Gastrocnemius medialis (tissue), 4 donors: ENCODE results near the gene MAGEF1.

Experiments
- POLR2A ChIP-seq, 2 donors: fragments of 450-650 bp; IDR thresholded peaks; one replicate each; pipeline ENCODE4 v1.6.1; 2017; ENCODE audit warnings: antibody characterized with exemption in 2 of 2, mild to moderate bottlenecking in 2 of 2, moderate library complexity in 2 of 2
- TF ChIP-seq, protein P1 (sequence below), 5 experiments: fragments of 450-650 bp in 3 of 5; fragments of 200-600 bp in 2 of 5; sonication (generic) in 2 of 5; IDR thresholded peaks in 4 of 5; conservative IDR thresholded peaks in 1 of 5; 1 replicate in 4 of 5; 2 replicates in 1 of 5; pipeline ENCODE4 v1.5.1; 2016 to 2019; ENCODE audit warnings: antibody characterized with exemption in 5 of 5, mild to moderate bottlenecking in 3 of 5, moderate library complexity in 3 of 5

DNA sequence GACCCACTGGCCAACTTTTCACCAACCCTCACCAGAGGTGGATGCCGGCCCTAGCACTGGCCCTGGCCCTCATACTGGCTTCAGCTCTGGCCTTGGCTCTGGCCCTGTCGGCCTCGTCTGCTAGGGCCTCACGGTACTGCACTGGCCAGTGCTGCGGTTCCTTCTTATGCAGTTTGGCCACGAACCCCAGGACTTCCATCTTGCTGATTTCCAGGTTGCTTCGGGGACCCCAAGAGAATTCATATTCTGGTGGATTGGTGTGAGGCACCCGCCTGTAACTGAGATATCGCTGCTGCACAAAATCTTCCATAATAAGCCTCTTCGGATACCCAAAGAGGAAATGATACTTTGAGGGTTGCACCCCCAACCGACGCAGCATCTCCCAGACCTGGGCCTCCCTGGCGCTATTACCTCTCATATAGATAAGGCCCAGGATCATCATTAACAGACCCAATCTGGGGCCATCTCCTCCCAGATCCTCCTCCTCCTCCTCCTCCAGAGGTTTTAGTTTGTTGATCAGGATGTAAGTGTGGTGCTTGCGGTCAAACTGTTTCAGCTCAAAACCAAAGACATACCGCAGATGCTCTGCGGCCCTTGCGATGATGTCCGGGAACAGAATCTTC lies 883 bp downstream of the MAGEF1 start:
- TF ChIP-seq POLR2A (IDR thresholded peaks at IDR 0.05), result no peak
- TF ChIP-seq, protein P1, sequence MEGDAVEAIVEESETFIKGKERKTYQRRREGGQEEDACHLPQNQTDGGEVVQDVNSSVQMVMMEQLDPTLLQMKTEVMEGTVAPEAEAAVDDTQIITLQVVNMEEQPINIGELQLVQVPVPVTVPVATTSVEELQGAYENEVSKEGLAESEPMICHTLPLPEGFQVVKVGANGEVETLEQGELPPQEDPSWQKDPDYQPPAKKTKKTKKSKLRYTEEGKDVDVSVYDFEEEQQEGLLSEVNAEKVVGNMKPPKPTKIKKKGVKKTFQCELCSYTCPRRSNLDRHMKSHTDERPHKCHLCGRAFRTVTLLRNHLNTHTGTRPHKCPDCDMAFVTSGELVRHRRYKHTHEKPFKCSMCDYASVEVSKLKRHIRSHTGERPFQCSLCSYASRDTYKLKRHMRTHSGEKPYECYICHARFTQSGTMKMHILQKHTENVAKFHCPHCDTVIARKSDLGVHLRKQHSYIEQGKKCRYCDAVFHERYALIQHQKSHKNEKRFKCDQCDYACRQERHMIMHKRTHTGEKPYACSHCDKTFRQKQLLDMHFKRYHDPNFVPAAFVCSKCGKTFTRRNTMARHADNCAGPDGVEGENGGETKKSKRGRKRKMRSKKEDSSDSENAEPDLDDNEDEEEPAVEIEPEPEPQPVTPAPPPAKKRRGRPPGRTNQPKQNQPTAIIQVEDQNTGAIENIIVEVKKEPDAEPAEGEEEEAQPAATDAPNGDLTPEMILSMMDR (IDR thresholded peaks at IDR 0.05 in 4 of 5, conservative IDR thresholded peaks at IDR 0.05 in 1 of 5), result no peak
